WERI-Rb-1 (cell line): ENCODE measurements around the gene STIM2.

ENCODE experiments used
- DNase-seq: peaks from one replicate; pipeline ENCODE4 v3.0.0-alpha.2; 2020
- H3K27ac ChIP-seq: fragments of 250-450 bp; sonication (Bioruptor Pico); 2 replicates; pipeline ENCODE4 v1.5.1; 2020; ENCODE audit warnings: mild to moderate bottlenecking, moderate library complexity
- H3K27me3 ChIP-seq: fragments of 250-450 bp; sonication (Bioruptor Pico); 2 replicates; pipeline ENCODE4 v1.5.1; 2021; ENCODE audit warnings: mild to moderate bottlenecking, low read depth, moderate library complexity; ENCODE audit not compliant: insufficient read depth, severe bottlenecking
- H3K36me3 ChIP-seq: fragments of 250-450 bp; sonication (Bioruptor Pico); 2 replicates; pipeline ENCODE4 v1.5.1; 2020; ENCODE audit warnings: mild to moderate bottlenecking, moderate library complexity
- H3K4me3 ChIP-seq: 2 replicates; pipeline ENCODE4 v1.5.1; 2011; ENCODE audit warnings: low read depth, mild to moderate bottlenecking, control low read depth, low read length
- H3K9me3 ChIP-seq: fragments of 250-450 bp; sonication (Bioruptor Pico); 2 replicates; pipeline ENCODE4 v1.5.1; 2021; ENCODE audit warnings: mild to moderate bottlenecking, moderate library complexity; ENCODE audit not compliant: severe bottlenecking
- TF ChIP-seq, protein P1 (sequence below): IDR thresholded peaks from 2 replicates; pipeline ENCODE4 v1.5.1; 2011; ENCODE audit warnings: low read depth, mild to moderate bottlenecking, control low read depth, inconsistent platforms, low read length

The STIM2 gene

DNA sequence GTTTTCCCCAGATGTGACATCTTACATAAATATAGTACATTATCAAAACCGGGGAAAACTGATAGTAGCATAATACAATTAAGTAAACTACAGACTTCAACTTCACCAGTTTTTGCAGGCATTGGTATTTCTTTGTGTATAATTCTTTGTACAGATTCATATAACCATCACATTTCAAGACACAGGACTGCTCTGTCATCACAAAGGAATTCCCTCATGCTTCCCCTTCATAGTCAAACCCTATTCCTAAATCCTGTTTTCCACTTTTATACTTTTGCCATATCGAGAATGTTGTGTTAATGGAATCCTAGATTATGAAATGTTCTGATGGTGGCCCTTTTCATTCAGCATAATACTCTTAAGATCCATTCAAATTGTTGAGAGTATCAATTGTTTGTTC lies 36.0 kb downstream of the STIM2 start:
- no peak overlapping the region for H3K4me3 ChIP-seq
- no peaks in the 10 kb centered on the region for H3K27me3 ChIP-seq
- H3K36me3 ChIP-seq: no peaks in the 10 kb centered on the region
- DNase-seq: no peak
- TF ChIP-seq, protein P1, sequence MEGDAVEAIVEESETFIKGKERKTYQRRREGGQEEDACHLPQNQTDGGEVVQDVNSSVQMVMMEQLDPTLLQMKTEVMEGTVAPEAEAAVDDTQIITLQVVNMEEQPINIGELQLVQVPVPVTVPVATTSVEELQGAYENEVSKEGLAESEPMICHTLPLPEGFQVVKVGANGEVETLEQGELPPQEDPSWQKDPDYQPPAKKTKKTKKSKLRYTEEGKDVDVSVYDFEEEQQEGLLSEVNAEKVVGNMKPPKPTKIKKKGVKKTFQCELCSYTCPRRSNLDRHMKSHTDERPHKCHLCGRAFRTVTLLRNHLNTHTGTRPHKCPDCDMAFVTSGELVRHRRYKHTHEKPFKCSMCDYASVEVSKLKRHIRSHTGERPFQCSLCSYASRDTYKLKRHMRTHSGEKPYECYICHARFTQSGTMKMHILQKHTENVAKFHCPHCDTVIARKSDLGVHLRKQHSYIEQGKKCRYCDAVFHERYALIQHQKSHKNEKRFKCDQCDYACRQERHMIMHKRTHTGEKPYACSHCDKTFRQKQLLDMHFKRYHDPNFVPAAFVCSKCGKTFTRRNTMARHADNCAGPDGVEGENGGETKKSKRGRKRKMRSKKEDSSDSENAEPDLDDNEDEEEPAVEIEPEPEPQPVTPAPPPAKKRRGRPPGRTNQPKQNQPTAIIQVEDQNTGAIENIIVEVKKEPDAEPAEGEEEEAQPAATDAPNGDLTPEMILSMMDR: no peak
- H3K27ac ChIP-seq: no peak overlapping the region
- H3K9me3 ChIP-seq: no peaks in the 10 kb centered on the region

- no peaks in the 10 kb centered on the region for H3K36me3 ChIP-seq
- TF ChIP-seq, protein P1: no peak
- DNase-seq: no peak
- H3K27ac ChIP-seq: no peak overlapping the region
- H3K9me3 ChIP-seq: no peaks in the 10 kb centered on the region
- H3K27me3 ChIP-seq: no peaks in the 10 kb centered on the region
- H3K4me3 ChIP-seq: no peak overlapping the region
Measured at GRCh38 chr4:26899991-26900390, 39.4 kb downstream of the STIM2 start.

DNA sequence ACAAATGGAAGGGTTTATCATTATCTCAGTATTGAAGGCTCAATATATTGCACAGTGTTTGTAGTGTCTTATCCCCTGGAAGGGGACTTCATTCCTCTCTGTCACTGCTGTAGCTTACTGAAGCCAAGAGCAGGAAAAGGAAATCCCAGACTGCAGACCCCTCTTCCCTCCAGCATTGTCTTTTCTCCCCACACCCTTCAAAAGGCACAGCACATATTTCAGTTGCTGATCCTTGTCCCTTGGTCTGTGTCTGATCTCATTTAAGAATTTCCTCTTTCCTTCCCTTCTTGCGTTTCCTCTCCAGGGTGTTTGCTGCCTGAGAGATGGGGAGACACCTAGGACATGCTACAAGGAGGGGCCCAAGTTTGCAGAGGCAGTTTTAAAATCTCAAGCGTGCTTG lies 40.1 kb downstream of the STIM2 start:
- Histone ChIP-seq H3K9me3 (no peaks in the 10 kb centered on the region), H3K27me3 (no peaks in the 10 kb centered on the region), H3K36me3 (no peaks in the 10 kb centered on the region), H3K27ac (no peak overlapping the region), H3K4me3 (no peak overlapping the region)
- no peak for DNase-seq
- TF ChIP-seq, protein P1: no peak

DNA sequence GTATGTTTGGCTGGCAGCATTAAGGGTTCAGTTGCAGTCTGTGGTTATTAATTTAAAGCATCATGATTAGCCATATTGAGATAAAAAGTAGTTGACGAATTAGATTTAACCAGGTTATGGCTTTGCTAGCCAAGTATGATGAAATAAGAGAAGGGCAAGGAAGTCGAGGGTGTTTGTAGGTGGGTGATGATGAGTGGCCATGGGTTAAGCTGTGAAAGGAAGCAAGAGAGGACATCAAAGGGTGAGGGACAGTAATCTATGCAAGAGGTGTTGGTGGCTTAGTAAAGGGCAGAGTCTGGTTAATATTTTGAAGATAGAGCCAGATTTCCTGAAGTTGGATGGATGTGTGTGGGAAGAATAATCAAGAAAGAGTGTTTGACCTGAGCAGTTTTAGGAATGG lies 44.5 kb downstream of the STIM2 start:
- no peaks in the 10 kb centered on the region for H3K9me3 ChIP-seq
- no peak overlapping the region for H3K27ac ChIP-seq
- no peaks in the 10 kb centered on the region for H3K27me3 ChIP-seq
- no peak for DNase-seq
- TF ChIP-seq, protein P1: no peak
- H3K4me3 ChIP-seq: no peak overlapping the region
- no peaks in the 10 kb centered on the region for H3K36me3 ChIP-seq

GRCh38 chr4:26907731-26908599 lies 47.3 kb downstream of the STIM2 start:
- no peak for DNase-seq
- TF ChIP-seq, protein P1: no peak
- H3K4me3 ChIP-seq: no peak overlapping the region
- H3K27me3 ChIP-seq: no peaks in the 10 kb centered on the region
- H3K27ac ChIP-seq: no peak overlapping the region
- no peaks in the 10 kb centered on the region for H3K36me3 ChIP-seq
- H3K9me3 ChIP-seq: no peaks in the 10 kb centered on the region

- no peaks in the 10 kb centered on the region for H3K36me3 ChIP-seq
- H3K9me3 ChIP-seq: no peaks in the 10 kb centered on the region
- no peak overlapping the region for H3K27ac ChIP-seq
- no peak for DNase-seq
- TF ChIP-seq, protein P1: no peak
- H3K4me3 ChIP-seq: no peak overlapping the region
- no peaks in the 10 kb centered on the region for H3K27me3 ChIP-seq
Measured at GRCh38 chr4:26909369-26909768, 48.7 kb downstream of the STIM2 start.
